GM12878 (cell line): ENCODE data around the gene ATOH7.

Experiments used
- MYC ChIP-seq: IDR thresholded peaks from 2 replicates; pipeline ENCODE4 v1.6.1; 2011; ENCODE audit warnings: mild to moderate bottlenecking, low read length, moderate library complexity, inconsistent platforms; ENCODE audit not compliant: insufficient read depth, insufficient replicate concordance, insufficient read length, severe bottlenecking
- SRF ChIP-seq, 2 experiments: IDR thresholded peaks; 2 replicates each; pipeline ENCODE4 v1.6.1; 2011; ENCODE audit warnings: low read depth in 2 of 2, low read length in 2 of 2, mild to moderate bottlenecking in 1 of 2, moderate library complexity in 1 of 2
- ZNF274 ChIP-seq: IDR thresholded peaks from one replicate; pipeline ENCODE4 v1.8.0; 2011; ENCODE audit not compliant: insufficient read length, insufficient read depth
- ZNF384 ChIP-seq: IDR thresholded peaks from 2 replicates; pipeline ENCODE4 v1.6.1; 2012; ENCODE audit warnings: low read depth, mild to moderate bottlenecking, low read length, improper control_type of control experiment, borderline replicate concordance
- TF ChIP-seq, protein P1 (sequence below): IDR thresholded peaks from 2 replicates; pipeline ENCODE4 v1.6.1; 2011; ENCODE audit warnings: low read depth, mild to moderate bottlenecking, low read length, moderate library complexity, borderline replicate concordance; ENCODE audit errors: extremely low read depth

DNA sequence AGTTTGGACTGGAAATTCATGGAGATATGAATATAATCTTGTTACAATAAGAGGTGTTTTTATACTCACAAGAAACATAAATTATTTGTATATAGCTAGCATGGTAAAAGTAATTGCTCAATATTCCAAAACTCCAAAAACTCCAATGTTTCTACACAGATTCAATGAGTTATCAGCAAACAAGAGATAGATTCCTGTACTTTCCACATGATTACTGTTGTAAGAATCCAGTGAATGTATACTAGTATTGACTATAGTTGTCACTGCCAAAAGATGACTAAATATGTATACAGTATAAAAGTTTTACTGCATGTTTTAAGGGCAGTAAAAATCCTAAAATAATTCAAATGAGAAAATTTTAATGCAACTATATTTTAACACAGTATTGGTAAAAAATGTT lies 10.7 kb downstream of the ATOH7 start:
- TF ChIP-seq MYC: no peak
- TF ChIP-seq, protein P1, sequence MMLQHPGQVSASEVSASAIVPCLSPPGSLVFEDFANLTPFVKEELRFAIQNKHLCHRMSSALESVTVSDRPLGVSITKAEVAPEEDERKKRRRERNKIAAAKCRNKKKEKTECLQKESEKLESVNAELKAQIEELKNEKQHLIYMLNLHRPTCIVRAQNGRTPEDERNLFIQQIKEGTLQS: no peak
- TF ChIP-seq ZNF384: no peak
- TF ChIP-seq ZNF274: no peak
- no peak for TF ChIP-seq SRF (IDR thresholded peaks at IDR 0.05; ENCODE audit: low read depth in 2 of 2, low read length in 2 of 2)
